GM19438 (cell line): ENCODE data around the gene LIN37.

Experiments used
- ATAC-seq: cut with Tn5 transposase; IDR thresholded peaks from one replicate; pipeline ENCODE4 v1.9.1; 2021; ENCODE audit warnings: low read depth; ENCODE audit not compliant: unreplicated experiment

Gene LIN37

DNA sequence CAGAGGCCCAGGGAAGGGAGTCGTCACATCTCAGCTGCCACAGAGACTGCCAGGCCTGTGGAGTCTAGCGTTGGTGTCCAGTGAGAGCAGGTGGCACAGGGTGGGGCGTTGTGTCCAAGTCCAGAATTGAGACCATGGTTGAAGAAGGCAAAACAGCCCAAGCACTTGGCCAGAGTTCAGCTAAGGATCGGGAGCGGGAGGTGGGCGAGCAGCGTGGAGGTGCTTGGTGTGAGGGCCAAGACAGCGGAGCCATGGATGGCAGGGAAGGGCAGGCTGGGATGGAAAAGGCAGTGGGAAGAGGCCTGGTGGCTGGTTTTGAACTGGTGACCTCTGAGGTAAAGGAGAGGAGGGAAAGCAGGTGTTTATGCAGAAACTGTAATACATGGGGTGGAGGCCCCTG, 14.1 kb upstream of the LIN37 start:
- ATAC-seq: no peak

DNA sequence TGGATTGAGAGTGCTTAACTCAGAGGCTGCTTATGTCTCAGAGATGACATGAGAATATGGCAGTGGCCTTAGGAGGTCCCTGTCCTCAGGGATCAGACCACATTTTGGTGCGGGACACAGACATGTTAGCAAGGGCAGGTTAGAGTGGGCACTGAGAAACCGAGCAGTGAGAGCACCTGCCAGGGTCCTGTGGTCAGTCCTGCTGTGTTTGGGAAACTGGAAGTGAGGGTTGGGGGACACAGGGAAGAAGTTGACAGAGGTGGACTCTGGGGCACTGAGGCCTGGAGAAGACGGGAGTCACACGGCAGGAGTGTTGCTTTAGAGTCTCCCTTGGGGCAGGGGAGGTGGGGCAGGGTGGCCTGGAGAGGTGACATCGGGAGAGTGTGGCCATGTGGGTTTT, 13.5 kb upstream of the LIN37 start:
- no peak for ATAC-seq

DNA sequence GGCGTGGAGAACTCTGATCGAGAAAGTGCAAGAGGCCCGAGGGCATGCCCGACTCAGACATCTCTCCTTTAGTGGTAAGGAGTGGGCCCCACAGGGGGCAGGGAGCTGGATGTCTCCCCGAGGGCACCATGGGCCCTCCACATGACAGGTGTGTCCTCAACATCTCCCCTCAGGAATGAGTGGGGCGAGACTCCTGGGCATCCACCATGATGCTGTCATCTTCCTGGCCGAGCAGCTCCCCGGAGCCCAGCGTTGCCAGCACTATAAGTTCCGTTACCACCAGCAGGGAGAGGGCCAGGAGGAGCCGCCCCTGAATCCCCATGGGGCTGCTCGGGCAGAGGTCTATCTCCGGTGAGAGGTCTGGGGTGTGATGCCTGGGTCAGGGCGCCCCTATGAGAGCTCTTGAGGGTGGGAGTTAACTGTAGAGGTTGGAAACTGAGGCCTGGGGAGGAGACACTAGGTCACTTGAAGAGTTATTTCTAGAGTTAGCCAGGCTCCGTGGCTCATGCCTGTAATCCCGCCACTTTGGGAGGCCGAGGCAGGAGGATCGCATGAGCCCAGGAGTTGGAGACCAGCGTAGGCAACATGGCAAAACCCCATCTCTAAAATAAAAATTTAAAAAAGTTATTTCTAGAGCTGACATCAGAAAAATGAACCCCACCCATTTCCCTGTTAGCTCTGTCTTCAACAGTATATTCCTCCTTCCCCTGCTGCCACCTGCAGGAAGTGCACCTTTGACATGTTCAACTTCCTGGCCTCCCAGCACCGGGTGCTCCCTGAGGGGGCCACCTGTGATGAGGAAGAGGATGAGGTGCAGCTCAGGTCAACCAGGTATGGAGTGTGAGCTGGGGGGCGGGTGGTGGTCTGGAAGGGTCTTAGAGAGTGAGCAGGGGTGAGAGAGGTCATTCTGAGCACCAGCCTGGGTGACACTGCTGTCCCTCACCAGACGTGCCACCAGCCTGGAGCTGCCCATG, 11.2 kb upstream of the LIN37 start:
- ATAC-seq: no peak

DNA sequence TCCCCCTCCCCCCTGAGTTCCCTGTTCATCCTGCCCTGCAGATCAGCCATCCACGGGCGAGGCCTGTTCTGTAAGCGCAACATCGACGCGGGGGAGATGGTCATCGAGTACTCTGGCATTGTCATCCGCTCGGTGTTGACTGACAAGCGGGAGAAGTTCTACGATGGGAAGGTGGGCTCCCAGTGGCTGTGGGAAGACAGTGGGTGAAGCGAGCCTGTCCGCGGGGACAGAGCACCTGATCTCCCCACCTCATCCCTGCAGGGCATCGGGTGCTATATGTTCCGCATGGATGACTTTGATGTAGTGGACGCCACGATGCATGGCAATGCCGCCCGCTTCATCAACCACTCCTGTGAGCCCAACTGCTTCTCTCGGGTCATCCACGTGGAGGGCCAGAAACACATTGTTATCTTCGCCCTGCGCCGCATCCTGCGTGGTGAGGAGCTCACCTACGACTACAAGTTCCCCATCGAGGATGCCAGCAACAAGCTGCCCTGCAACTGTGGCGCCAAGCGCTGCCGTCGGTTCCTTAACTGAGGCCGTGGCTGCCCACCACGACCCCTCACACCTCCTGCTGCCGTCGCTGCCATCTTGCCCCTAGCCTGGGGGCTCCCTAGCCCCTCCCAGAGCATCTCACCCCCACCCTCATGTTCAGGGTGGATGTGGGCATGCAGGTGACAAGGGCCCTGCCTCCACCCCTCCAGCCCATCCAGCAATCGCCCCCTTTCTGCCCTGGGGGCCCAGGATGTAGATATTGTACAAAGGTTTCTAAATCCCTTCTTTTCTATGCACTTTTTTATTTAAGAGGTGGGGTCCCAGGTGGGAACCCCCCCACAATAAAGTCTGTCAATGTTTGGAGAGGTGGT, 10.1 kb upstream of the LIN37 start:
- no peak for ATAC-seq

DNA sequence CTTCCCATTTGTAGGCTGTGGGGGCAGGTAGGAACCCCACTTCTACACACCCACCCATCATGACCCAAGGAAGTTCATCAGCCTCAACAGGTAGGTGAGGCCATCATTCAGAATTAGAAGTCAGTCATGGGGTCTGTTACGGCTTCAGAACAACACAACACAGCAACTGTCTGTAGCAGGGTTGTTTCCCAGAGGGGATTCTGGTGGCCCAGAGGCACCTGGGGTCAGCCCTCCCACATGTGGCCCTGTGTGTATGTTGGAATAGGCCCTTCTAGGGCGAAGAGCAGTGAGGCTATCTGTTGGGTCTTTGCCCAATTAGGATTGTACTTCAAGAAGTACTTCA, 9.5 kb upstream of the LIN37 start:
- ATAC-seq: no peak

DNA sequence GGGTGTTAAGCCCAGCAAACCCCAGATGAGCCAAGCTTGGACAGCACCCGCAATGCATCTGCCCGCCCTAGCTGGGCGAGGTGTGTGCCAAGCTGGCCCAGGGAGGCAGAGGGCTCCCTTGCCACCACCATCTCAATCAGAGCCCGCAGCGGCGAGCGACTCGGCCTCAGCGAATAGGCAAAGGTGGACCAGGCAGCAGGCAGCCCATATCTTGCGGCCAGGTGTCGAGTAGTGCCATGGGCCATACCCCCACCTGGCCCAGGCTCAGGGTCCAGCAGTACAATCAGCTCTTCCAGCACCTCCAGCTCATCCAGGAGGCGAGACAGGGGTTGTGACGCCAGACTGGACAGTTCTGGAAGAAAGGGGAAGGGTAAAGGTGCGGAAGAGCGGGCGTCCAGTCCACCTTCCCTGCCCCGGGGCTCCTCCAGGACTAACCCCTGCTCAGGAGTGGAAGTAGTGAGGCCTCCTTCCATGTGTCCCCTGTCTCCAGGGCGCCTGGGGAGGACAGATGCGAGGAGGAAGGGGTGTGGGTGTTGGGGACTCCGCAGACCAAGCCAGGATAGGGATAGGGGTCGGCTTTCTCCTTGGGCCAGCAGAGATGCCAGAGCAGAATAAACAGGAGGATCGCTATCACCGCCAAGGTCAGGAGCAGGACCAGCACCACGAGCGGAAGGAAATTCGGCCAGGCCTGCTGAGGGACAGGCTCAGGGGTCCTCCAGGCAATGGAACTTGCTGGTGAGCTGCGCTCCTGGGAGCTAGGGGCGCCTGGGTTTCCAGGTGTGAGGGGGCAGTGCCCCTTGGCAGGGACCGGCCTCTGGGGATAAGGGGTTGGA, 8.9 kb upstream of the LIN37 start:
- ATAC-seq: no peak

DNA sequence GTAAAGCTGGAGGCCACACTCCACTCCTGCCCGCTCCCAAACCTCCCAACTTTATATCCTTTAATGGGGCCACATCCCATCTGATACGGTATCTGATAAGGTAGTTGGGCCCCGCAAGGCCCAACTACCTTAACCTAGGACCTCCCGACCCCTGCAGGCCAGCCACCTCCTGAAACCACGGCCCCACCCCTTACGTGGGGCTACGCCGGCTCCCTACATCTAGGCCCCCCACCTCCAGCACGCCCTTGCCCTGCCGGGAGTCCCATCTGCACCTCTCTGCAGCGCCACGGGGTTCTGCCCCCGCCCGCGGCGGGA, 8.3 kb upstream of the LIN37 start:
- ATAC-seq: peak; percentile 16

DNA sequence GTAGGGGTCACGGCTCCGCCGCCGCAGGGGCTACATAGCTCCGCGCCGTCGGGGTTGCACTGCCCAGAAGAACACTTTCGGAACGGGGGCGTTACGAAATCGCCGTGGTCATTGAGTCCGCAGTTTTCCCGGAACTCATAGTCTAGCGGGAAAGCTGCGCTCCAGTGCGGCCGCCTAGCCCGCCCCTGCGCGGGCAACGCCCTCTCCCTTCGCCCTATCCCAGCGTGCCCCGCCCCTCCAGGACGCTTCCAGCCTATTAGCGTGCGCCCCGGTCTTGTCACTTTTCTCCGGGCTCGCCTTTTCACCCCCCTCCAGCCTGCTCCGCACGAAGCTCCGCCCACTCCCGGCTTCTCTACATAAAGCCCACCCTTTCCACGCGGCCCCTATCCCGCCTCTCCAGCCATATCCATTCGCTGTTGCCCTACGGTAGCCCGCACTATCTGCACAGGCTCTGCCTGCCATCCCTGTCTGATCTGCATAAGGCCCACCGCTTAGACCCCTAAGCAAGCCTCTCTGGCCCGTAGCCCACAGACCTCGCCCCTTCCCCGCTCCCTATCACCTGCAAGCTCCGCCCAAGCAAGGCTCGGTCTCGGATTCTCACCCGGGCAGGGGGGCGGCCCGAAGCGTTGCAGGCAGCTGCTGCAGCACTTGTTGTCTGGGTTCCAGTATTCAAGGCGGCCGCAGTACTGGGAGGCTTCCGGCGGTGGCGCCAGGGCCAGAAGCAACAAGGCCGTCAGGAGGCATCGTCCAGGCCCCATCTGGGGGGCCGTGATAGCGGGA, 7.8 kb upstream of the LIN37 start:
- peak; percentile 52 for ATAC-seq

DNA sequence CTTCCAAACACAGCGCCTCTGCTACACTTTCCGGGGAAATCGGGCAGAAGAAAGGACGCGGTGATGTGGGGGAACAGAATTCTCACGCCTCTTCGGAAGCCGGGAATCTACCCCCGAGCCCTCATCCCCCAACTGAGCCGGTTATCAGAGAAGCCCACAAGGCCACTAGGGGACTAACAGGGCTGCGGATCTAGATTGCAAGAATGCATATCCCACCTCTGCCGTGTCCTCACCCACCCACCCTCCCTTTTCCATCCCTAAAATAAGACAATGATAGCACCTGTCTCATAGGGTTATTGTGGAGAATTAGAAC, 7.2 kb upstream of the LIN37 start:
- no peak for ATAC-seq

DNA sequence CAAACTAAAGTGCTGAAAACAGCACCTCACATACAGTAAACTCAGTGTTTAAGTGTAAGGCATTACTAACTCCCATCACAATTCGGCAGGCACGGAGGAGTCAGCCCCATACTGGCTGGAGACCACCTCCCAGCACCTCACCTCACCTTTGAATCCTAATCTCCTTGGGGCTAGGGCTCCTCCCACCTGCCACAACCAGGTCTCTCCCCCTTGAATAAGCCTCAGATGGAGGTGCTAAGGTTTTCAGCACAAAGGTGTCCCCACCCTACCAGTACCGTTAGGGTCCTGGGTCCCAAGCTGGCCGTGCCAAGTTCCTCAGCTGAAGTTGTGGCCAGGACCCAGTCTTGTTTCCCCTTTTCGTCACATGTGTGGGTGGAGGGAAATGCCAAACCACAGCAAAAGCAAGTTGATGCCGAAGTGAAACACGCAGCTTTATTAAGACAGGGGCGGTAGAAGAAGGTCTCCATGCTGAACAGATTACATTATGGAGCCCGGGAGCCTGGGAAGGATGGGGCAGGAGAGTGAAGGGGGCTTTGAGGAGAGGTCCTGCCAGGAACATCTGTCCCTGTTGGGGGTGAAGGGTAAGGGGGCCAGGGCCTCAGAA, 6.2 kb upstream of the LIN37 start, which contains the start of gene IGFLR1:
IGFLR1 (minus strand) TSS at position 332 of the 604 bp plus-strand sequence. CDS start 1,272 bp downstream, outside the sequence.
- no peak for ATAC-seq

DNA sequence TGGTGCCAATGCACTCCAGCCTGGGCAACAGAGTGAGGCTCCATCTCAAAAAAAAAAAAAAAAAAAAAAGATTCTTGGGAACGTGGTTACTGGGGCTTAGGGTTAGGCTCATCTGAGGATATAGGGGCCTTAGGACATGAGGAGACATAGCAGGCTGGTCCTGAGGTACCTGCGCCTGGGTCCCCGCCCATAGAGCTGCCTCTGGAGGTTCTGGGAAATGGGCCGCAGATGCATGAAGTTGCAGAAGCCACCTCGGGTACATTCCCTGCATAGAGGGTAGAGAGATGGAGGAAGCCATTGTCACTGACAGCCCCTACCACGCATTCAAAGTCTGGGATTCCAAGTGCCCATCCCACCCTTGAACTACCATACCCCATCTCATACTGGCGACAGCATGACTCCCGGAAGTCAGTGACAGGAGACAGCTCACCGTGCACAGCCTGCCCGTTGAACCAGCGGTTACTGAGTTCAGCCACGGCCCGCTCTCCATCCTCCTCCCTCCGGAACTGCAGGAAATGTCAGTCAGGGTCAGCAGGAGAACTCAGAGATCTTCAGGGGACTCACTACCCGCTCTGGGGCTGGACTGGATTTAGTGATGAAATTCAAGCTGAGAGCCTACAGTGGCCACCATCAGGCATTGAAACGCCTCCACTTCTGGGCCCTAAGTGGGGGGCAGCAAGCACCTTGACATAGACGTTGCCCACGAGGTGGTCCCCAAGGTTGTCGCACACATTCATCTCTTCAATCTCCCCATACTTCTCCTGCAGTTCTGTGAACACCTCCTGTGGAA, 4.5 kb upstream of the LIN37 start:
- no peak for ATAC-seq

DNA sequence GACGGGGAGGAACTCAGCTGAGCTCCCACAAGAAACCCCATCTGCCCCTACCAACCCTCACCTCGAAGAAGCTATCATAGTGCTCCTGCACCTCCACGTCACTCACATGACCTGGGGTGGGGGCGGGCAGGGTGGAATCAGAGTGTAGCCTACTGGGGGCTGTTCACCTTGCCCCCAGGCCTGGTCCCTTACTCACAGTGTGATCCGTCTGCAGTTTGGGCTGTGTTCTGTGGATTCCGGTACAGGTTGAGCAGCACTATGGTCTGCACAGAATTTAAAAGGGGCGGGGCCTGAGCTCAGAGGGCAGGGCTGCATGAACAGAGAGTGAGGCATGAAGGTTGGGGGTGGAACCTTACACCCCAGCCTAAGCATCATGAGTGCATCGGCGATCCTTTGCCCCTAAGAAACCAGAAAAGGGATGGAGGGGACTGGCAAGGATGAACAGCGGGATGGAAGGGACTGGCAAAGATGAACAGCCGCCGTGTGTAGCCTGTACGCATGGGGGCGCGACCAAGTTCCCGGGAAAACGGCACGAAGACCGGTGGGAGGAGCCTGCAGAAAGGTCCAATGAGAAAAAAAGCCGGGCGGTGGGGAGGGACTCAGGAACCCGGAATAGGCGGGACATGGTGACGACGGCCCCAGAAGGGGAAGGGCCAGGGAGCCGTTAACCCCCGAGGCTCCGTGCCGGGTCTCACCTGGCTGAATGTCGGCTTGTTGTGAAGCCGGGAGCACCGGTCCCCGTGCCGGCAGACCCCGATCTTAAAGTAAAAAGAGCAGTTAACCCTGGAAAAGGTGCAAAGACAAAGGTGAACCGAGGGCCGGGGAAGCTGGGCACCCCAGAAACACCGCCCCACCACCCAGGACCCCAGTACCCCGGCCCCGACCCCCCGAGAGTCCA, 3.7 kb upstream of the LIN37 start:
- ATAC-seq: peak; percentile 36

DNA sequence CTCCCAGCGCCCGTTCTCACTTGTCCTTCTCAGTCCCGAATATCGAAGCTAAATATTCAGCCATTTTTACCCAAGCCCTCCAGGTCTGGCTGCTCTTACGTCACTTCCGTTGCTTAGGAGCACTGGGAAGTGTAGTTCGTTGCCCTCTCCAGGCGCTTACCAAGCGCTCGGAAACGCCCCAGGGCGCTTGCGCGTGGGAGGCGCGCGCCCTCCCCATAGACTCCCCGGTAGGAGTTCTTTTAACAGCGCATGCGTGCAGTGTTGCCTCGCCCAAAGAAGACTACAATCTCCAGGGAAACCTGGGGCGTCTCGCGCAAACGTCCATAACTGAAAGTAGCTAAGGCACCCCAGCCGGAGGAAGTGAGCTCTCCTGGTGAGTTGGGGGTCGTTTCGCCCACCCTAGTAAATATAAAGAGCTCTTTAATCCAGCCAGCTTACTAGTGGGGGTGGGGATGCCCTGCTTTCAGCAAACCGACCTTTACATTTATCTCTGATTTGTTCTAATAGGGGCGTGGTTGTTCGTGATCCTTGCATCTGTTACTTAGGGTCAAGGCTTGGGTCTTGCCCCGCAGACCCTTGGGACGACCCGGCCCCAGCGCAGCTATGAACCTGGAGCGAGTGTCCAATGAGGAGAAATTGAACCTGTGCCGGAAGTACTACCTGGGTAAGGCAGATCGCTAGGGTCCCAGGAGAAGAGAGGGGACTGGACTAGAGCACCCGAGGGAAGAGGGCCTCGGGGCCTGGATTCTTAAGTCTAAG, 2.9 kb upstream of the LIN37 start, which contains the start of the genes PSENEN and U2AF1L4:
PSENEN (plus strand) TSS at position 324 of the 759 bp plus-strand sequence; CDS start at position 604, 280 bp downstream.
U2AF1L4 (minus strand) TSS at position 91 of the 759 bp plus-strand sequence; CDS start at position 64, 27 bp downstream.
- ATAC-seq: peak; percentile 36

DNA sequence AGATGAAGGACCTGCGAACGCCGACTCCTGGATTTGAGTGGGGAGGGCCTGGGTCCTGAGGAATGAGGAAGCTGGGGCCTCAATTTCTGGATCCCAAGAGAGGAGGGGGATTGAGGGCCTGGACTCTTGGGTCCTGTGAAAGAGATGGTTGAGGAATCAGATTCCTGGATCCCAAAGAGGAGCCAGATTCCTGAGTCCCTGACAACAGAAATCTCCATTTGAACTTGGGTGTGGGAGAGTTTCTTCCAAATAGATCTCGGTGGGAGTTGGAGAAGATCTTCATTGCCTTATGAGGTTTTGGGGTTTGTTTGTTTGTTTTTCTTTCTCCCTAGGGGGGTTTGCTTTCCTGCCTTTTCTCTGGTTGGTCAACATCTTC, 2.3 kb upstream of the LIN37 start:
- ATAC-seq: no peak

DNA sequence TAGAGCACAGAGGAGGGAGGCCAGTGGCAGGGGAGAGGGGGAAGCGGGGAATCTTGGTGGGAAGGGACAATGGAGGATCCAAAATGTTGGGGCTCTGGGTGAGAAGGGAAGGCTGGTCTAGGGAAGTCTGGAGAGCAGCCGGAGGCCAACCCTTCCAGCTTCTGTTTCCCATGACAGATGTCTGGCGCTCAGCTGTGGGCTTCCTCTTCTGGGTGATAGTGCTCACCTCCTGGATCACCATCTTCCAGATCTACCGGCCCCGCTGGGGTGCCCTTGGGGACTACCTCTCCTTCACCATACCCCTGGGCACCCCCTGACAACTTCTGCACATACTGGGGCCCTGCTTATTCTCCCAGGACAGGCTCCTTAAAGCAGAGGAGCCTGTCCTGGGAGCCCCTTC, 1.8 kb upstream of the LIN37 start:
- ATAC-seq: no peak

DNA sequence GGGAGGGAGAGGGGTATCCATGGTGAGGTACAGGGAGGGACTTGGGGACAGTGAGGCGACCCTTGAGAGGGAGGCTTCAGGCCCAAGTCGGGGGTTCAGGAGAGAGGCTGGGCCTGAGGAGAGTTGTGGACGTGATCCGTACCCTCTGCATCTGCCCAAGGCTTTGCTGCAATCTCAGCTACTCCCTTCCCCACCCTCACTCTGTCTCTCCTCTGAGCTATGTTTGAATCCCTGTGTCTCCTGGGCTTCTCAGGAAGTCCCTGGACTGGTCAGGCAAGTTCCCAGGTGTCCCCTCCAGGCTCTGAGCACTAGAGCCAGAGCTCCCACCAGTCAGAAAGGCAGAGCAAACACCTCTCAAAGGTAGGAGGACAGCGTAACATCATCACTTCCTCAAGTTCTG, 1.8 kb downstream of the LIN37 start:
- no peak for ATAC-seq
